Smooth muscle cell (in vitro differentiated cells): ENCODE measurements around the gene SOAT1. TPM values are rescaled to one million over a fixed set of nuclear protein-coding genes. Genes with fewer than 3 reads are reported as not detected.

Source experiments
- DNase-seq: peaks from one replicate; lab custom pipeline; 2025; ENCODE audit not compliant: unreplicated experiment; lab: John Stamatoyannopoulos, UW
- H2AFZ ChIP-seq: fragments of 200-600 bp; sonication (generic); 2 replicates; pipeline ENCODE4 v1.6.0; 2016; ENCODE audit warnings: antibody characterized with exemption, low read depth, mild to moderate bottlenecking
- H3F3A ChIP-seq: fragments of 200-600 bp; sonication (generic); 2 replicates; pipeline ENCODE4 v1.6.0; 2017; ENCODE audit warnings: antibody characterized with exemption, low read depth
- H3K27ac ChIP-seq: fragments of 200-600 bp; sonication (generic); 2 replicates; pipeline ENCODE4 v1.5.1; 2016; ENCODE audit warnings: low read depth, mild to moderate bottlenecking
- H3K27me3 ChIP-seq: fragments of 200-600 bp; sonication (generic); 2 replicates; pipeline ENCODE4 v1.6.1; 2016; ENCODE audit warnings: low read depth, mild to moderate bottlenecking
- H3K36me3 ChIP-seq: fragments of 200-600 bp; sonication (generic); 2 replicates; pipeline ENCODE4 v1.5.1; 2016; ENCODE audit warnings: low read depth
- H3K4me1 ChIP-seq: fragments of 200-600 bp; sonication (generic); 2 replicates; pipeline ENCODE4 v1.5.1; 2016; ENCODE audit warnings: low read depth
- H3K4me2 ChIP-seq: fragments of 200-600 bp; sonication (generic); 2 replicates; pipeline ENCODE4 v1.6.0; 2016; ENCODE audit warnings: mild to moderate bottlenecking
- H3K4me3 ChIP-seq: fragments of 200-600 bp; sonication (generic); 2 replicates; pipeline ENCODE4 v1.5.1; 2016; ENCODE audit warnings: mild to moderate bottlenecking
- H3K79me2 ChIP-seq: fragments of 200-600 bp; sonication (generic); 2 replicates; pipeline ENCODE4 v1.6.0; 2016; ENCODE audit warnings: low read depth, mild to moderate bottlenecking
- H3K9ac ChIP-seq: fragments of 200-600 bp; sonication (generic); 2 replicates; pipeline ENCODE4 v1.6.0; 2016; ENCODE audit warnings: low read depth
- H3K9me3 ChIP-seq: fragments of 200-600 bp; sonication (generic); replicated peaks from 2 replicates; pipeline ENCODE4 v1.5.1; 2016; ENCODE audit warnings: low read depth
- H4K20me1 ChIP-seq: fragments of 200-600 bp; sonication (generic); 2 replicates; pipeline ENCODE4 v1.6.0; 2016; ENCODE audit warnings: low read depth
- WGBS: methylation state at CpG from one replicate; pipeline ENCODE4 v1.1.7; 2016; ENCODE audit warnings: low lambda C conversion rate; 5-methylcytosine and 5-hydroxymethylcytosine counted together
- polyA plus RNA-seq: library from polyadenylated mRNA; unstranded; fragments of >200 nt; fragmentation: Nextera tagmentation; extraction: Ambion mirVana; gene quantifications from 2 replicates; pipeline ENCODE4 v1.2.1, GENCODE V29; 2016
- total RNA-seq: library from RNA; depleted of rRNA; stranded (reverse); fragments of >200 nt; gene quantifications from 2 replicates; pipeline ENCODE4 v1.2.3, GENCODE V29; 2014
- TF ChIP-seq, protein P1 (sequence below): fragments of 200-600 bp; sonication (generic); IDR thresholded peaks from 2 replicates; pipeline ENCODE4 v1.5.1; 2017; ENCODE audit warnings: borderline replicate concordance, mild to moderate bottlenecking, antibody characterized with exemption; ENCODE audit not compliant: insufficient read depth, poor library complexity, severe bottlenecking

SOAT1 gene
- total and polyA plus RNA-seq, 2 experiments from 2014 or later: 15.4 to 20.2 TPM

DNA sequence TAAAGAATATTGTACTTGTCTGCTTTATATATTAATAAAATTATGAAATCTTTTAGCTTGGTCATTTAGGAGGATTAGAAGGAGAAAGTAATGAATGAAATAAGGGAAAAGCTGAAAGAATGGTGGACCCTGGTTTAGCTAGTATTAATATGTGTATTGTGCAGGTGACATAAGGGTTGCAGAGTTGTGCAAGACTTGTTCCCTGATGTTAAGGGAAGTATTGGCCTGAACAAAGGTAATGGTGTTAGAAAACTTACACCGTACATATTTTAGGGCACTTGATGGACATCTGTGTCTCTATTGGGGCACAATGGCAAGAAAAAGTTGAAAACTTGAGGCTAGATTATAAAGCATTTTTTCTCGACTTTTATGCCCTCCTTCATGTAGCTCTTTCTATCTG lies 32.2 kb downstream of the SOAT1 start:
- WGBS: 66% methylated on average over 2 of the region's 2 CpGs

DNA sequence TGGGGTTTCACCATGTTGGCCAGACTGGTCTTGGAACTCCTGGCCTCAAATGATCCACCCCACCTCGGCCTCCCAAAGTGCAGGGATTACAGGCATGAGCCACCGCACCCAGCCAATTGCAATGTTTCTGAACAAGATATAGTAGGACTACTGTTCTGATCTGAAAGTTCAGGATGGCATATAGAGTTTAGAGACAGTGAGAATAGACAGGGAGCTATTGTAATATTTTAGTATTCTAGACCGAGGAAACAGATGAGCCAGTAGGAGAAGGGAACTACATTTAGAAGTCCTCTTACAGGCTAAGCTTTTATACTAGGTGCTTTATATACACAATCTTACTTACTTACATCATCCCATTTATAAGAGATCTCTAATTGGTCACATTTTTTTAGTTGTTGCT lies 33.1 kb downstream of the SOAT1 start:
- Histone ChIP-seq H3F3A (no peaks in the 10 kb centered on the region), H4K20me1 (no peaks in the 10 kb centered on the region), H3K9me3 (no peaks in the 10 kb centered on the region), H2AFZ (no peak overlapping the region), H3K27me3 (no peaks in the 10 kb centered on the region), H3K9ac (no peak overlapping the region), H3K4me3 (no peak overlapping the region), H3K36me3 (no peaks in the 10 kb centered on the region), H3K79me2 (no peaks in the 10 kb centered on the region), H3K4me2 (no peak overlapping the region), H3K4me1 (no peaks in the 10 kb centered on the region), H3K27ac (no peak overlapping the region)
- DNase-seq: no peak
- 95% methylated on average over 3 of the region's 3 CpGs for WGBS
- TF ChIP-seq, protein P1, sequence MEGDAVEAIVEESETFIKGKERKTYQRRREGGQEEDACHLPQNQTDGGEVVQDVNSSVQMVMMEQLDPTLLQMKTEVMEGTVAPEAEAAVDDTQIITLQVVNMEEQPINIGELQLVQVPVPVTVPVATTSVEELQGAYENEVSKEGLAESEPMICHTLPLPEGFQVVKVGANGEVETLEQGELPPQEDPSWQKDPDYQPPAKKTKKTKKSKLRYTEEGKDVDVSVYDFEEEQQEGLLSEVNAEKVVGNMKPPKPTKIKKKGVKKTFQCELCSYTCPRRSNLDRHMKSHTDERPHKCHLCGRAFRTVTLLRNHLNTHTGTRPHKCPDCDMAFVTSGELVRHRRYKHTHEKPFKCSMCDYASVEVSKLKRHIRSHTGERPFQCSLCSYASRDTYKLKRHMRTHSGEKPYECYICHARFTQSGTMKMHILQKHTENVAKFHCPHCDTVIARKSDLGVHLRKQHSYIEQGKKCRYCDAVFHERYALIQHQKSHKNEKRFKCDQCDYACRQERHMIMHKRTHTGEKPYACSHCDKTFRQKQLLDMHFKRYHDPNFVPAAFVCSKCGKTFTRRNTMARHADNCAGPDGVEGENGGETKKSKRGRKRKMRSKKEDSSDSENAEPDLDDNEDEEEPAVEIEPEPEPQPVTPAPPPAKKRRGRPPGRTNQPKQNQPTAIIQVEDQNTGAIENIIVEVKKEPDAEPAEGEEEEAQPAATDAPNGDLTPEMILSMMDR: no peak

More for the DNA sequence above, 32.2 kb downstream of the SOAT1 start:
- TF ChIP-seq, protein P1: no peak
- no peak for DNase-seq
- no peaks in the 10 kb centered on the region for H3K4me1 ChIP-seq
- no peaks in the 10 kb centered on the region for H3F3A ChIP-seq
- no peak overlapping the region for H3K9ac ChIP-seq
- no peak overlapping the region for H3K27ac ChIP-seq
- no peaks in the 10 kb centered on the region for H3K27me3 ChIP-seq
- H4K20me1 ChIP-seq: no peaks in the 10 kb centered on the region
- H3K4me2 ChIP-seq: no peak overlapping the region
- H3K79me2 ChIP-seq: peaks cover under 1% of the 10 kb centered on the region
- H3K4me3 ChIP-seq: no peak overlapping the region
- no peaks in the 10 kb centered on the region for H3K36me3 ChIP-seq
- H3K9me3 ChIP-seq: no peaks in the 10 kb centered on the region
- H2AFZ ChIP-seq: no peak overlapping the region

DNA sequence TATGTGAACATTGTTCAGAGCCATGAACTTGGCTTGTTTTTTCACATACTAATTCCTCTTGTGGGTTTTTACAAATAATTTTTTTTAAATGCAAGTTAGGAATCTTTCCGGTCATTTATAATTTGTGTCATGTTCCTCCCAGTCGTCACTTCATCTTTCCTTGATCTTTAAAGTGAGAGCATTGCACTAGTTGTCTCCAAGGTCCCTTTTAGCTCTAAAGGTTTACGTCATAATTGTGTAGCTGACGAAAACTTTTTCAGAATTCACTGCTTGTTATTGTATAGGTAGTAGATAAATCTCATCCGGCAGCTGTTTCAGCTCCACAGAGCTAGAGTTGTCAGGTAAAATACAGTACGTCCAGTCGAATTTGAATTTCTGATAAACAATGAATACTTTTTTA lies 33.6 kb downstream of the SOAT1 start:
- TF ChIP-seq, protein P1: no peak
- Histone ChIP-seq H3K9ac (no peak overlapping the region), H2AFZ (no peak overlapping the region), H3K27me3 (no peaks in the 10 kb centered on the region), H4K20me1 (no peaks in the 10 kb centered on the region), H3K4me3 (no peak overlapping the region), H3F3A (no peaks in the 10 kb centered on the region), H3K36me3 (no peaks in the 10 kb centered on the region), H3K9me3 (no peaks in the 10 kb centered on the region), H3K4me2 (no peak overlapping the region), H3K4me1 (no peaks in the 10 kb centered on the region), H3K79me2 (no peaks in the 10 kb centered on the region), H3K27ac (no peak overlapping the region)
- no peak for DNase-seq
- 96% methylated on average over 7 of the region's 7 CpGs for WGBS

DNA sequence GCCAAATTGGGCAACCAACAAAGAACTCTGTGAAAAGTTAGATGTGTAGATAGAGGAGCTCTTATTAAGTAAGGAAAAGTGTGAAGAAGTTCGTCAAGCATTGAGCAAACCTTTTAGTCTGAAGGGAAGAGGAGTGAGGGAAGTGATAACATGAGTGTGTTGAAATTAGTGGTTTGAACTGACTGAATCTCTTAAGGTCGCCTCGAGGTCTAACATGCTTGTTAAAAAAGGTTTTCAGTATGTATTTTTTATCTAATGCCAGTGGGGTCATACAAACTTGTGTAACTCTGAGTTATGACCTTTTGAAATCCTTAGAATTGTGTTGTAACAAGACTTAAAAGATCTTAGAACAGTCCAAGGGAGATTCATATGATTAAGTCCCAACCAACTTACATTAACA lies 34.1 kb downstream of the SOAT1 start:
- Histone ChIP-seq H3K4me2 (no peak overlapping the region), H3K27ac (no peak overlapping the region), H3K9me3 (no peaks in the 10 kb centered on the region), H4K20me1 (no peaks in the 10 kb centered on the region), H3K4me1 (no peaks in the 10 kb centered on the region), H3K27me3 (no peaks in the 10 kb centered on the region), H3K9ac (no peak overlapping the region), H3K79me2 (no peaks in the 10 kb centered on the region), H3K4me3 (no peak overlapping the region), H3F3A (no peaks in the 10 kb centered on the region), H3K36me3 (no peaks in the 10 kb centered on the region), H2AFZ (no peak overlapping the region)
- TF ChIP-seq, protein P1: no peak
- 70% methylated on average over 3 of the region's 3 CpGs for WGBS
- DNase-seq: no peak
